Measurements from ENCODE around the gene FBXW12.
A peak's percentile ranks its signal among the peaks of the same experiment; 100 is the strongest.
"Not testable (repeated sequence)": the region's sequence is repeated elsewhere in the genome, so short reads cannot be mapped to it uniquely, and the experiment has no call there.

Gene FBXW12

DNA sequence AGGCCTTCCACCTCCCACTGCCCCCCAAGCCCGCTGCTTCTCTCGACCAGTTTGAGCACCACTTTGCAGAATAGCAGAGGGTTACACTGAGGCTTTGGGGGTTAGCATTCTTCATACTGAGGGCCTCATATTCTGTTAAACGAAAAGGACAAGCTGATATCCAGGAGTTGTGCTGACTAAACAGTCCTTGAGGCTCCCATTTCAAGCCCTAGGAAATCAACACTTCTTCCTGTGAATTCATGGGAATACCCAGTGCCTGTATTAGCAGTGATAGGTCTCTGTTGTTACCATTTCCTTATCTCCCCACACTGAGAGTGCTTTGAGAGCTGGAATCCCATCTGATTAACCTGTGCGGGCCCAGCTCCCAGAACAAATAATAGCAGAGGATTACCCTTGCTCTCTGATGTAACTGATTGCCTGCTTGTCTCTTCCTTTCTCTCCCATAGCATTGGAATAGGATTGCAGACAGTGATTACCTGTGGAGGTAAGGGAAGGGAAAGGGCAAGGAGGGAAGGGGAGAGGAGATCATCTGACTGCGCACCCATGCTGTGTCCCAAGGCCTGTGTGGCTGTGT is 930 bp downstream of the FBXW12 start:
- no peak for DNase-seq

DNA sequence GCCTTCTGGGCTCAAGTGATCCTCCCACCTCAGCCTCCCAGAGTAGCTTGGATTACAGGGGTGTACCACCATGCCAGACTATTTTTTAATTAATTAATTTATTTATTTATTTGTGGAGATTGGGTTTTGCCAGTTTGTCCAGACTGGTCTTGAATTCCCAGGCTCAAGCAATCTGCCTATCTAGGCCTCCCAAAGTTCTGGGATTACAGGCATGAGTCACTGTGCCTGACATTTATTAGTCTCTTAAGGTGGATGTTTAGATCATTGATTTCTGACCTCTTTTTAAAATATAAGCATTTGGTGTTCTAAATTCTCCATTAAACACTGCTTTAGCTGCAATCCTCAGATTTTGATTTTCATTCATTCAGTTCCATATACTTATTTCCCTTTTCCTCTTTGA is 15.6 kb downstream of the FBXW12 start:
- no peak for DNase-seq

DNA sequence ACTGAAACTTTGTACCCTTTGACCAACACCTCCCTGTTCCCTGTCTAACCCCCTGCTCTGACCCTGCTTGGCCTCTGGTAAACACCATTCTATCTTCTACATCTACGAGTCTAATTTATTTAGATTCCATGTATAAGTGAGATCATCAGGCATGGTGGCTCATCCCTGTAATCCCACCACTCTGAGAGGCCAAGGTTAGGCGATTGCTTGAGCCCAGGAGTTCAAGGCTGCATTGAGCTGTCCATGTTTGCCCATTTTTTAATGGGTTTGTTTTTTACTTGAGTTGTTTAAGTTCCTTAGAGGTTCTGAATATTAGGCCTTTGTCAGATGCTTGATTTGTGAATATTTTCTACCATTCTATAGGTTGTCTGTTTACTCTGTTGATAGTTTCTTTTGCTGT is 16.9 kb downstream of the FBXW12 start:
- DNase-seq = no peak

DNA sequence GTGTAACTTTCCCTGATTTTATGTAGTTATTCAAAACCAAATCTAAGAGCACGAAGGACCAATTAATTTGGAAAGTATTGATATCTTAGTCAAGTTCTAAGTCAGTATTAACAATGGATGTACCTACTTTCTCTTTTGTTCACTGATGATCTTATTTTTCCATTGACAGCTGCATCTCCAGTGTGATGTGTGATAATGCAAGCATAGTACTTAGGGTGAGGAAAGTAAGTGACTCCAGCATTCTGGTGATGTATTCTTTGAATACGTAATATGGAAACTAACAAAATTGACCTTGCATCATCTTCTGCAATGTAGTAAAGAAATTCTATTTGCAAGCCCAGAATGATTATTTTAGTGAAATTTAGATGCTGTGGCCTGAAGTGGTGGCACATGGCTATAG is 22.4 kb downstream of the FBXW12 start:
- DNase-seq = no peak

DNA sequence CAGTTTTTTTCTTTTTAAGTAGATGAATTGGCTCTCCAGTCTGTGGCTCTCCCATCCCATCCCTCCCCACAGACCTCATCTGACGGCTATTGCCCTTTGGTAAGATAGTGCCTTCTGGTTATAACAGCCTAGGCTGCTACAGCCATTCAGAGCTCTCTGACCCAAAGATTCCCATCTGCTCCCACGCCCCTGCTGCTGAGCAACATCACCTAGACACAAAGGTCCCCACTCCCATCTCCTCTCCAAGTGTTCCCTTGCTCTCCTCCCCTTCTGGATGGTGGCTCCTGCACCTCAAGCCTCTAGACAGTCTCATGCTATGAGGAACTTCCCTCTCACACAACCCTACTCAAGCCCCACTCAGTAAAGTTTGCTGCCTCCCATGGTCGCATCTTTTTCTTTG is 23.7 kb downstream of the FBXW12 start:
- no peak for DNase-seq

DNA sequence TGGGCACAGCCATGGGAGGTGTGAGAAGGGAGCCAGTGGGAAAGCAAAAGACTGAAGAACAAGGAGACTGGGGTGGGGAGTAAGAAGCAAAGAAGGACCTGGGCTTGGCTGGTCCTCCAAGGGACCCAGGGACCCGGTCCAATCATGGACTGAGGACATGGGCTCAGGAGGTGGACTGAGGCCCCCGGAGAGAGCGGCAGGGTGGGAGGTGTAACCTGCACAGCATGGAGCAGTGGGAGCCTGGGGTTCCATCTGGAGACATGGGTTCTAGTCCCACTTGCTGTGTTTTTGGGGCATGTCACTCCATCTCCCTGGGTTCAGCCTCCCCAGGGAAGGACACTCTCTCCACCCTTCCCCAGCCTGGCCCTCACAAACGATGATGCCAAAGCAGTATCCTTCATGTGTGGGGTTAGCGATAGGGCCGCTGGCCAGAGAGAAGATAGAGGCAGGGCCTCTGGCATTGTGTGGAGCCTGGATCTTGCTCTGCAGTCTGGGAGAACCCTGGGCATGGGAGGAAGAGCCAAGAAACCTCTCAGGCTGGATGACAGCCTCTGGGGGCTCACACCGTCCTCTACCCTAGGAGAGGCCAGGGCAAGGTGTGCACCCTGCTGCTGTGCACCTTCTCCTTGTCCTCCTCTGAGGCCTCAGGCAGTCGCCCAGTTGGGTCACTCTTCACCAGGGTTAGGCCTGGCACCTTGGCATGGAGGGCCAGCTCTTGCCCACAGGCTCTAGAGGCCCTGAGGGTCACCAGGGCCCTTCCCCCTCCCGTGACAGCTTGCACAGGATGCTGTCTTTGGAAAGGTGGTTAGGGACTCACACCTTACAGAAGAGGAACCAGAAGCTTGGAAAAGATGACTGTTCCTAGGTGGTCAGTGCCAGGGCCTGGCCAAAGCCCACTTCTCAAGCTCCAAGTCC is 26.0 kb downstream of the FBXW12 start:
- DNase-seq = no peak

DNA sequence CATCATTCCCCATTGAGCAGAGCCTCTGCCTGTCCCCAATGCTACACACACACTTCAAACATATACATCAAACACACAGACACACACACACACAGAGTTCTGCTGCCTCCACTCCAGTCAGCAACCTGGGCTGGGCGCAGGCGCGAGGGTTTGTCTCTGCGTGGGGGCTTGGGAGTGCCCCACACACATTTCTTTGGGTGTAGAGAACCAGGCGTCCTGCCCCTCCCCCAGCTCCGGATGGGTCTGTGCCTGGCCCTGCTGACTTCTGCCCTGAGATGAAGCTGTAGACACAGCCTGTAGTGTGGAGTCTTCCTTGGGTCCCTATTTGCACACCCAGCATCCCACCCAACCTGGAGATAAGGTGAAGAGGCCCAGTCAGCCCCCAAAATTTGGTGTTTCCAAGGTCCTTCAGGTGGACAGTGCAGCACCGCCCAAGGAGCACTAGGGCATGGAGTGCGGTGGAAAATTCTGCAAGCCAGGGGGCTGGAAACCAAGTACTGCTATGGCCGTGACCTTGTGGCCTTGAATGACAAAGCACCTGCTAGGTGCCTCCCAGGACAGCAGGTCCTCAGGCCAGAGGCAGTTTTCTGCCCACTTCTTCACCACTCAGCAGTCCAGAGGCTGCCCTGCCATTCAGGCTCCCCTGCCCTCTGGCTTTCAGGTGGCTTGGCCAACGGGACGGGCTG is 26.8 kb downstream of the FBXW12 start:
- DNase-seq = no peak

DNA sequence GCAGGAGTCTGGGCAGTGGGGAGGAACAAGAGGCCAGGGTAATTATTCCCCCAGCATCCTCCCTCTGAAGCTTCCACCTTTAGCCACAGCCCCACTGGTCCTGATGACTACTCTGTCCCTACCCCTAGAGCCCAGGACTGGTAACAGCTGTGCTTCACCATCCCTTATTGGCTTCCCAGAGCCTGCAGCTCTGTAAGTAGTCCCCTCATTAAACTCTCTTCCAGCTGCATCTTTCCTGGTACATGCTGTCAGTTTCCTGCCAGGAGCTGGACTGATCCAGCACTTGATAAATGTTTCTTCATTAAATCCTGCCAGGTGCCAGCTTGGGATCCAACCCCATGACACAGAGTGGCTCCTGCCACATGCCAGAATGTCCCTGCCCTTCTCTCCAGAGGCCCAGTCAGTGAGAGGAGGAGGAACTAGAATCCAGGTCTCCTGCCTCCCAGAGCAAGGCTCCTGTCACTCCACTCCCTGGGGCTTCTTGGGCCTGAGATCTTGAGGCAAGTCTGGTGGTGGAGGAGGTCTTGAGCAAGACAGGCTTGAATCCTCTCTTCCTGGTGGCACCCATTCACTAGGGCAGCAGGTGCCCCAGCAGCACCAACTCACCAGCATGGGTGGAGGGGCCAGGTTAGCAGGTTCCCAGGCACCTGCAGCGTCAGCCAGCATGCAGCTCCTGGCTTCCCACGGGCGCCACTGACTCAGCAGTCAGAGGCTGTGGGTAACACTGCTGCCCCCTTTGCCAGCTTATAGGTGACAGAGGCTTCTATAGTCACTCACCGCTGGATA is 27.6 kb downstream of the FBXW12 start:
- no peak for DNase-seq

DNA sequence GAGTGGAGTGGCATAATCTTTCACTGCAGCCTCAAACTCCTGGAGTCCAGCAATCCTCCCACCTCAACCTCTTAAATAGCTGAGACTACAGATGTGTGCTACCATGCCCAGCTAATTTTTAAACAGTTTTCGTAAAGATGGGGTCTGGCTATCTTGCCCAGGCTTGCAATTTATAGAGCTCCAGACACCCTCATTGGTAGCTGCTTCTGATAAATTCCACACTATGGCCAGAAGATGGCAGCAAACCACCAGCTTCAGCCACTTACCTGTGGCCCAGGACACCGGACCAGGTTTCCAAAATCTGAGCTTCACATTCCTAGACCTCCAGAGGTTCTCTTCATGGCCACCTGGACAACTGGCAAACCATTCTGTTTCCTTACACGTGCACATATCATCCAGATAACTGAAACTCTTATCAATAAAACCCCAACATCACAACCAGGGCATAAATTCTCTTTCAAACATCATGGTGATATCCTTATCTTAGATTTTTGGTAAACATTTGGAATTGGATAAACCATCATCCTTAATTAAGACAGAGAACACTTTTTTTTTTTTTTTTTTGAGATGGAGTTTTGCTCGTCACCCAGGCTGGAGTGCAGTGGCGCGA is 28.9 kb downstream of the FBXW12 start:
- DNase-seq = peak in 1 of 2 experiments; percentile 59

DNA sequence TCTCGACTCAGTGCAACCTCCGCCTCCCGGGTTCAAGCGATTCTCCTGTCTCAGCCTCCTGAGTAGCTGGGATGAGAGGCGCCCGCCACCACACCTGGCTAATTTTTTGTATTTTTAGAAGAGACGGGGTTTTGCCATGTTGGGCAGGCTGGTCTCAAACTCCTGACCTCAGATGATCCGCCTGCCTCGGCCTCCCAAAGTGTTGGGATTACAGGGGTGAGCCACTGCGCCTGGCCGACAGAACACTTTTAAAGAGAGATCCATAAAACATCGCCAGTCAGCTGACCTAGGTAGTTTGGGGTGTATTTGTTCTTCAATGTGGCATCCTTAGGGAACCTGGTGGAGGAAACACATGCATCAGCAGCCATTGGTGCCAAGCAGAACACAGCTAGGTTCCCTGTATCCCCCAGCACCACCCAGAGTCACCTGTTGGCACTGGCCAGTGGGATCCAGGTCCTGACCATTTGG is 29.4 kb downstream of the FBXW12 start:
- DNase-seq = not testable (repeated sequence)

DNA sequence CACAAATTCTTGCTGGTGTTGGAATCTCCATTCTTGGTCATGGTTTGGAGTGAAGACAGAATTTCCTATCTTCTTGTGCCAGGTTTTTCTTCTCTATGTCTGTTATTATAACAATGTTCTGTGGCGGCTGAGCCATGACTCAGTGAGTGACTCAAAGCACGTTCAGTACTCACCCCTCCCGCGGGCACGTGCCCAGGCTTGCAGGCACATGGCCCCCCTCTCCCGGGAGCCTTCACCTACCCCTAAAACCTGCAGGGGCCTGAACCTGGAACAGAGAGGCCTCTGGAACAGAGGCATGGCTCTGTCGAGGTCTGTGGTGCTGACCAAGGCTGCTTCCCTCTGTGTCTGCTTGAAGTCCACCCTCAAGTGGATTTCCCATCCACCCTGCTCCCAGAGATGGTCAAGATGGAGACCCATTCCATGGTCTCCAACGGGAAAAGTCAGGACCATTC is 30.3 kb downstream of the FBXW12 start:
- no peak for DNase-seq

DNA sequence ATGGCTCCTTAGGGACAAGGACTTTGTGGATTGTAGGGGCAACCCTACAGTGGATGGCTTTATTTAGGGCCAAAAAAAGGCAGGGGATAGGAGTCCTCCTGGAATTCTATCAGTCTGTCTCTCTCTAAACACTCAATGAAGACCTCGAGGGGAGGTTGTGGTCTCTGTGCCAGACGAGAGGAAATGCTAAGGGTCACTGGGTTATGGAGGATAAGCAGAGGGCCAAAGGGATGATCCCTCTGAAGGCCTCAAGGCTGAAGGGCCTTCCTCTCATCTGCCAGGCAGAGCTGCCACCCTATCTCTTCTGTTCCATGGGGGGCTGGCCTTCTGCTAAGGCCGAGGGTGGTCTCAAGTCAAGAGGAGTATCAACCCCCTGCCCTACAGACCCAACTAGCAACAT is 30.9 kb downstream of the FBXW12 start:
- no peak for DNase-seq

DNA sequence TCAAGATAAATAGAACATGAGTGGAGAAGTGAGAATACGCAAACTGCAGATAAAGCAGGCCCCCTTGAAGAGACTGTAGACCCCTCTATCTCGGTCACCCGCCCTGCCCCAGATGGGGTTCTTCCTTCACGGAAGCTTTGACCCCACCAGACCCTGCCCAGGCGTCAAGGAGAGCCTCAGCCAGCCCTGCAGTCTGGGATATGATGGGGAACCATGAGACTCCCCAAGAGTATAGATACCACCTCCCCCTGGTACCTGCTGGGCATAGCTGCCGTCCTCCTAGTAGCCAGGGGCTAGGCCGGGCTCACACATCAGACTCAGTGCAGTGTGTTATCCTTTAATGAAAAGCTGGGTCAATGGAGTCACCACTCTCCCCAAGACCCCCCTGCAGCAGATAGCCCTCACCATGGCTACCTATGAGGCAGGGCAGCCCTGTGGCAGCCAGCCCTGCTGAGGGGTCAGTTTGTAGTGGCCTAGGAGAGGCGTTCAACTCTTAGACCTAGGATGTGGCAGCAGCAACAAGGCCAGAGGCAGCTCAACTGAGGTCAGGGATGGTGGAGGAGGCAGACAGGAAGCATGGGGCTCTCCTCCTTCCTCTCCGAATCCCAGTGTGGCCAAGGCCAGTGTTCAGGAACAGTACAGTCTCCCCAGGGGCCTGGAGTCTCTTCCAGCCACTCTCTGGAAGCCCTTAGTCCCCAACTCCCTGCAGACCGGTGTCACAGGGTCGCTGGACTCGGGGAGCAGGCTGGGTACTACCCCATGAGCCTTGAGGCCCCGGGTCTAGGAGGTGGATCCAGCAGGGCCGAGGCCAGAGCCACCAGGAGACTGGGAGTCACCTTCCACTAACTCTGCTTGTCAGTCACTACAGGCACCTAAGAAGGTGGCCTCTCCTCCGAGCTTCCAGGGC is 31.8 kb downstream of the FBXW12 start:
- no peak for DNase-seq

DNA sequence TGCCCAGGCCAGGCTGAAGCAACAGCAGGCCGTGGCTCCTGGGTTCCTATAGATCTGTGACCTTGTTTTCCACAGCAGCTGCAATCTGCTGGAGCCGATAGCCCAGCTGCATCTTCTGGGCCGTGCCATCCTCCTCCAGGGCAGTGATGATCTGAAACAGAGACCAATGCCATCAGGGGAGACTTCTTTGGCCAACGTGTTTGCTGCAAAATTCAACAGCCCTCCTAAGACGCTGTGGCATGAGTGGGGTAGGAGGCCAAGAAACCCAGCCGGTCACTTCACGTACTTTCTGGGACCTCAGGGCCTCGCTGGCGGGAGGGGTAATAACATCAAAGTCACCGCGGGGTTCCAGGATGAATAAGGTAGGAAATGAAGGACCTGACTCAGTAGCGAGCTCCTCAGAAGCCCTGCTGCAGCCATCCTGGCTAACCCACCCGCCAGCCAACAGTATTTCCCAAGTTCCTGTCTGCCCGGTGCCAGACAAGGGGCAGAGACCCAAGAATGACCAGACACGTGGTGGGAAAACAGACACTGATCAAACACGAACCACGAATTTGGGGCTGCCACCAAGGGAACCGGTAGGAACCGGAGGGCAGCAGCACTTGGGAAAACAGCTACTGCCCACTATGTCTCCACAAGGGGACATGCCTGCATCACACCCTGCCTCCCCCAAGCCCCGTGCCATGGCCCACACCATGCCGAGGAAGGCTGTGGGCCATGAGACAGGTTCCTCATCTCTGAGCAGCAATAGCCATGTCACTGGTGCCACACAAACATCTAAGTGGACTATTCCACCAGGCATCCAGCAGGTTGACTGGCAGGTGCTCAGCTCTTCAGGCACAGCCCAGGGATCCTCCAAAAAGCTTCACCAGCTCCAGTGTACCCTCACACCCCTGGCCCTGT is 32.7 kb downstream of the FBXW12 start:
- no peak for DNase-seq

DNA sequence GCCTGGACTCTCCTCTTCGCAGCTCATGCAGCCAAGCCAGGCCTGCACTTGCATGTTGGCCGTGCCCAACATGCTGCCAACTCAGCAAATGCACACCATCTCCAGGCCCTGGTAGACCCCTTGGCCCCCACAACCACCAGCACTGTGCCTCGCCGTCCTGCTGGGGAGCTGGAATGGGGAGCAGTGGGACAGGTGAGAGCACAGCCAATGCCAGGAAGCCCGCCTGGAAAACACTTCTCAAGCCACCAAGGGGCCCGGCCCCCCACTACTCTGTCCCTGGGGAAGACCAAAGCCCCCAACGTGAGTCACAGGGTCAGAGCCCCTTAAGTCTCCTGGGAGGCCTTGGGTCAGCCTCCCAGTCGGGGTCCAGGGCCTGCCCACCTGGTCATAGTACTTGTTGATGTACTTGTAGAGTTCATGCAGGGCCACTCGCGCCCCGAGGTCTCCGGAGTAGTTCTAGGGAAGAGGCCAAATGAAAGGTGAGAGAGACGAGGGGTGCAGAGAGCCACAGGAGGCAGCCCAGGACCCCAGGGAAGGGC is 33.4 kb downstream of the FBXW12 start:
- no peak for DNase-seq

DNA sequence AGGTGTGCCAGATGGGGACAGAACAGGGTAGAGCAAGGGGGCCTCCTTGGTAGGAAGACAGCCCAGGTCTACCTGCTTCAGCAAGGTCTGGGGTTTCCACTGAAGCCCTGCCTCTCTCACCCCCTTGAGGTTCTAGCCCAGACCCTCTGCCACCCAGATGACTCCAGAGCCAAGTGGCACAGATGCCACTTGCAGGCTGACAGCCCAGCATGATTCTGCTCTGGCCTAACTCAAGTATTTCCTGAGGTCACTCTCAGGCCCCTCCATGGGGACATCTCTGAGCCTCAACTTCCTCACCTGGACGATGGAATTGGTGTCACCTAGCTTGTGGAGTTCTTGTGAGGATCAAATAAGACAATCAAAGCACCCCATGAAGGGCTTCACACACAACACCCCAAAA is 34.0 kb downstream of the FBXW12 start:
- no peak for DNase-seq

DNA sequence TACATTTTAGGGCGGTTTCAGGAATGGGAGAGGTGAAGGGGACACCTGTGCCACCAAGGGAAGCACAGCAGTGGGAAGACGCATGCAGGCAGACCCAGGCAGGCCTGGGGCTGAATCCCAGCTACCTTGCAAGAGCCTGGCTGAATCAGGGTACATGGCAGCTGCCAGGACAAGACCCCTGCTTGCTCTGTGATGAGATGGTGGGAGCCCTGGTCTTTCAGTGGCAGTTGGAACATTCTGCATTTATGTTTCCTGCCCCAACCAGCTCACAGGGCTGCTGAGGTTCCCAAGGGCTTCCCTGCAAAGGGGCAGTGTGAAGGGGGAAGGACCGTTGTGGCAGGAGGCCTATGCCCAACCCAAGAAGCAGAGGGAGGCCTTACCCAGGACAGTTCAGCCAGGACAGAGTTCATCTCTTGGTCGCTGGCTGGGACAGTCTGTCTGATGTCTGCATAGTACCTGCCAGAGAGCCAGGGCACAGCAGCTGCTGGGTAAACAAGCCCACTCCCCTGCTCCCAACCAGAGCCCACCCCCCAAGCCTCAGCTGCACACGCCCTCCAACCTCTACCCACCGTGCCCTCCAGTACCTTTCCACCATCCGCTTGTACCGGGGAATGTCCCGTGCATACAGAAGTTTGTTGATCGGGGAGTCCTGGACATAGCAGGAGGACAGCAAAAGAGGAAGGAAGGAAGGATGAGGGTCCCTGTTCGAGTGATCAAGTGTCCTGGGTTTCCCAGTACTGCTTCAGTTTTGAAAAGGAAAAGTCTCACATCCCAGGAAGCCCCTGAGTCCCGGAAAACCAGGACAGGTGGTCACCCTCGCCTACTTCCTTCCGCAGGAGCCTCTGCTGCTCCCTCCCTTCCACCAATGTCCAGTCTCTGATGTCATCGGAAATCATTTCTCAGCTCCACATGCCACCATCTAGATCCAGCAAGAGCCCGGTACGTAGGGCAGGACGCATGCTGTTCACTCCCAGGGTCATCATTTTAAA is 34.7 kb downstream of the FBXW12 start:
- DNase-seq = no peak

DNA sequence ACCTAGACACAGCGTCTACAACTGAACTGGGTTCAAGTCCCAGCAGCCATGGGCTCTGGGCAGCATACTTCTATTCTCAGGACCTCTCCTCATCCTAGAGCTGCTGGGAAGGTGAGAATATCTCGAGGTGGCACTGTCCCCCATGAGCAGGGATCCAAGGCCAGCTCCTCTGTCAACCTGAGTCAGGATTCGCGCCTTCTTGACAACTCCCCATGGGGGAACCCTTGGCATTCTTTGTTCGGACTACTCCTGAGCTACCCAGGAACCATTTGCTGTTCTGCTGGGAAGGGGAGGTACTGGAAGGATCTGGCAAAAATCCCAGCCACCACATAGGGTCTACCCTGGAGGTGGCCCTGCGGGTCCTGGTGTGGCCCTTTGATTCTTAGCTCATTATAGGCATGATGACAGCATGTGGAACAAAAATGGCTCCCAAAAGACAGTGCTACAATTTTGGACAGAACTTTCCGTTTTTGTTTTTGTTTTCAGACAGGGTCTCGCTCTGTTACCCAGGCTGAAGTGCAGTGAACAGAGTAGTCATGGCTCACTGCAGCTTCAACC is 35.6 kb downstream of the FBXW12 start:
- DNase-seq = no peak
